GM19397 (cell line): ENCODE data around the gene CPB1.
"Not testable (repeated sequence)": the region's sequence is repeated elsewhere in the genome, so short reads cannot be mapped to it uniquely, and the experiment has no call there.

ENCODE experiments used
- ATAC-seq: cut with Tn5 transposase; IDR thresholded peaks from one replicate; pipeline ENCODE4 v1.9.1; 2021; ENCODE audit warnings: mild to moderate bottlenecking, moderate library complexity; ENCODE audit not compliant: unreplicated experiment

Gene CPB1

GRCh38 chr3:148827585-148827984, at the start of gene CPB1:
Gene CPB1 (plus strand): TSS chr3:148827811. CDS start chr3:148827824, 13 bp downstream.
- no peak for ATAC-seq

DNA sequence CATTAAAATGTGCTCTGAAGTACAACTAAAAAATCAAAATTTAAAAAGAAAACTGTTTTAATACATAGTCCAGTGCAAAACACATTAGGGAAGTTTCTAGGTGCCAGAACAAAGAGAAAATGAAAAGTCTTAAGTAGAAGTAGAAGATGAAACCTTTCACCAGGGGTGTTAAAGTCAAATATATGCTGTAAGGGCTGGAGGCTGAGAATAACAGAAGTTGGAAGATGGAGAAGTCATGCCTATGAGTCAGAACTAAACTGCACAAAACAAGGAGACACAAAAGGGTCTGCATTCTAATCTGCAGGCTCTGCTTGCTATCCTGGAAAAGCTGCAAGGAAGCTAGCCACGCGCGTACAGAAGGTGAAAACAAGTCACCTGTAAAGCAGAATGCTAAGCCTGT, 48.7 kb upstream of the CPB1 start:
- no peak for ATAC-seq

DNA sequence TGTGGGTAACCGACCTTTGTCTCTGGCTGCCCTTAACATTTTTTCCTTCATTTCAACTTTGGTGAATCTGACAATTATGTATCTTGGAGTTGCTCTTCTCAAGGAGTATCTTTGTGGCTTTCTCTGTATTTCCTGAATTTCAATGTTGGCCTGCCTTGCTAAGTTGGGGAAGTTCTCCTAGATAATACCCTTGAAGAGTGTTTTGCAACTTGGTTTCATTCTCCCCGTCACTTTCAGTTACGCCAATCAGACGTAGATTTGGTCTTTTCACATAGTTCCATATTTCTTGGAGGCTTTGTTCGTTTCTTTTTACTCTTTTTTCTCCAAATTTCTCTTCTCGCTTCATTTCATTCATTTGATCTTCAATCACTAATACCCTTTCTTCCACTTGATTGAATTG, 42.6 kb upstream of the CPB1 start:
- ATAC-seq: not testable (repeated sequence)

GRCh38 chr3:148786159-148786558, 41.5 kb upstream of the CPB1 start:
- ATAC-seq: not testable (repeated sequence)

- no peak for ATAC-seq
These were observed 38.5 kb upstream of the CPB1 start for GRCh38 chr3:148789146-148789545.

- ATAC-seq: no peak
These were observed 37.7 kb upstream of the CPB1 start for GRCh38 chr3:148789906-148790305.

- ATAC-seq: no peak
These were observed 37.2 kb upstream of the CPB1 start for GRCh38 chr3:148790370-148790769.

GRCh38 chr3:148790851-148791735, 36.5 kb upstream of the CPB1 start:
- no peak for ATAC-seq

GRCh38 chr3:148791920-148792319, 35.7 kb upstream of the CPB1 start:
- ATAC-seq: no peak

DNA sequence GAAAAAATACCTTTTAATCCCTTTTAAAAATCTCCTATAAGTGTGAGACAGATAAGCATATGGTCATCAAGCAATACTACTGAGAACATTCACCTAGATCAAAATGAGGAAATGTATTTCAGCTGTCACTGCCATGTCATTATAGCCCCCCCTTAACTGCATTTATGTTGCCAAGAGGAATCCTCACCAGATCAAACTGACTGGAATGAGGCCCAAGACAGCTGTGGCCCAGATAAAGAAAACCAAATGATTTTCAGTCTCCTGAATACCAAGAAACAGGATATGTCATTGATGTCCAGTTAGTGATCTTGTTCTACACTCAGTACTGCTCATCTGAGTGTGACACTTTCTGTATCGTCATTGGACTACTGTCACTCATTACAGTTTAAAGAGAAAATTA, 35.1 kb upstream of the CPB1 start:
- no peak for ATAC-seq

GRCh38 chr3:148796799-148797198, 30.8 kb upstream of the CPB1 start:
- ATAC-seq: no peak

GRCh38 chr3:148797795-148798194, 29.8 kb upstream of the CPB1 start:
- no peak for ATAC-seq

DNA sequence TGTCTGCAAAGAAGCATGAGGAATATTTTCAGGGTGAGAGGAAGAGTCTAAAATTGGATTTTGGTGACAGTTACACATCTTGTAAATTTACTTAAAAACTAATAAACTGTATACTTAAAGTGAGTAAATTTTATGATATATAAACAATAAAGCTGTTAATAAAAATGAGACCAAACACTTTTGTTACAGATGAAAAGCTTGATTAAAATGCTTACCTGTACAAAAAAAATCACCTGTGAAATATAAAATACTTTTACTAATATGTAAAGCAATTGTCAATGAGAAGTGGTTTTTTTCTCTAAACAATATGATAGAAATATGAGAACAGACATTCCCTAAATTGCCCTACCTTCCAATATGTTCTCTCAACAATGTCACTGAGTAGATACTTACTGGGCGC, 27.2 kb upstream of the CPB1 start:
- ATAC-seq: no peak

DNA sequence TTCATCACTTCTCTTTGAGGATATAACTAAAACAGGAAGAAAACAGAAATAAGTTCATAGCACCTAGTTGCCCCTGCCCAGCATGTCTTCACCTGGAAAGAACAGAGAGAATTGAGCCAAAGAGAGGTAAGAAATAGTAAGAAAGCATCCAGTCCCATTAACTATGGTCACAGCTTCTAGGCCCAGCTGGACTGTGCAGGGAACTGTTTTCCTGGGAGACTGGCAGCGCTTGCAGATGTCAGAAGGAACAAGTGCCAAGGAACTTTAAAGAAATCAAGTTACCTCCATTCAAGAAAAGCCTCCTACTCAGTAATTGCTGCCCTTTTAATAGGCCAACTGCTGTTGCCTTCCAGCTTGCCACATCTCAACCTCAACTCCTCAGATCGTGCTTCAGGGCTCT, 17.8 kb upstream of the CPB1 start:
- ATAC-seq: no peak

DNA sequence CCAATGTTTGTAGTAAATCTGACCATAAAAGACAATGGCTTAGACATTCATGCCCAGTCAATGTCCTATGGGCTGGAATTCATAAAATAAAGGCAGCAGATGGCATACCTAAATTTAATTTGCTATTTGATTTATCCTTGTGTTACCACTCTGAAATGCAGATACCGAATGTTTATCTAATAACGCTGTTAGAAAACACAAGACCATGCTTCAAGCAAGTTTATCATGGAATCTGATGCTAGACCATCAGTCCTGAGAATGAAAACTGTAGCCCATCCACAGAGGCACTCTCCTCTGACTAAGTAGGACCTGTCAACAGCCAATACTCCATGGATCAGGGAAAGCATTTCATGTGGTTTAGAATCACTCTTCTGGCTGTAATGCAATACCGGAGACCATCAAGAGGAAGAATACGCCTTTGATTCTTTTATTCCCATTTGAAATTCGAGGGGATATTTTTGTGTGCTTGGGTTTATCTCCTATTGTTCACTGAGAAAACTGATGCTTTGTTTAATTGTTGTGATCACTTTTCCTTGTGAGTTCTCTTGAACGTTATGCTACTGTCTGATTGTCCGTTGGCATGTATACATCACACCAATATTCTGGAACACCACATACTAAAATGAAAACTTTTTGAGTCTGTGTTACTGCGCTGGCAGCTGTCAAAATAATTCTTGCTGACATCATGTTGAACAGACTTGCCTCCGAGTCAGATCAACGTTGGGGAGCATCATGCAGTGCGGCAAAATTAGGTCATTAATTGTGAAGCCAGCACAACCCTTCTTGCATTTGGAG, 12.1 kb upstream of the CPB1 start:
- ATAC-seq: no peak

DNA sequence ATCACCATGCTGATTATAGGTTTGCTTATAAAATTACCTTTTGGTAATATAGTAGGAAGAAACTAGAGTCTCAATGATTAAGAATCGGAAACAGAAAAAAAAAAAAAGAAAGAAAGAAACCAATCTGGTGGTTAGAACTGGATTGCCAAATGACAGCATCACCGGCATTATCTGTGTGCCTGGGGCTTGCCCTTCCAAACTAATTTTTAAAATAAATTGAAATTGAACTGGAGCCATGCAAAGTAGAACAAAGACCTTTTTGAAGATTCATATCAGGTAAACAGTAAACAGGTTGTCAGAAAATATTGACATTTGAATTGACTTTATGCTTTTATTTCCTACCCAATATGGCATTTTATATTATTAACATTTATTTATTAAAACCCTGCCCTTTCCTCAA, 11.2 kb upstream of the CPB1 start:
- no peak for ATAC-seq

DNA sequence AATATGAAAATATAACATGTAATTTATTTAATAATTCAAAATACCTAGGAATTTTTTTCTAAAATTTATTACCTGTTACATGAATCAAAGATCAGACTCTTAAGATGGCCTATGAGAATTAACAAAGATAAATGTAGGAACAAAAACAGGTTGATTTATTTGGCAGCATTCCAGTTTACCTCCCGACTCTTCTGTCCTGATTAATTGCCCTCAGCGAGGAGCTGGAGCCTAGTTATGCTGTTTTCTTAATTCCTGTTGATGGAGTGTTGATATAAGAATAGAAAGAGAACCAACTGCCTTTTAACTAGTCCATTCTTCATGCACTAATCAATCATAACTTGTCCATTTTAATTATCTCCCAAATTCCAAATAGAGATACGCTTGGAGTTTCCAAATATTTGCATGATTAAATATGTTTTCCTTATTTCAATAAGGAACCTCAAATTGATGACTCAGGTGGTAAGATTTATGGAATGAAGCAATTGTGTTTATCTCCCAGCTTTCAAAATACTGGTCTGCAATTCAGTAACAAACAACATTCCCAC, 10.6 kb upstream of the CPB1 start:
- ATAC-seq: no peak

DNA sequence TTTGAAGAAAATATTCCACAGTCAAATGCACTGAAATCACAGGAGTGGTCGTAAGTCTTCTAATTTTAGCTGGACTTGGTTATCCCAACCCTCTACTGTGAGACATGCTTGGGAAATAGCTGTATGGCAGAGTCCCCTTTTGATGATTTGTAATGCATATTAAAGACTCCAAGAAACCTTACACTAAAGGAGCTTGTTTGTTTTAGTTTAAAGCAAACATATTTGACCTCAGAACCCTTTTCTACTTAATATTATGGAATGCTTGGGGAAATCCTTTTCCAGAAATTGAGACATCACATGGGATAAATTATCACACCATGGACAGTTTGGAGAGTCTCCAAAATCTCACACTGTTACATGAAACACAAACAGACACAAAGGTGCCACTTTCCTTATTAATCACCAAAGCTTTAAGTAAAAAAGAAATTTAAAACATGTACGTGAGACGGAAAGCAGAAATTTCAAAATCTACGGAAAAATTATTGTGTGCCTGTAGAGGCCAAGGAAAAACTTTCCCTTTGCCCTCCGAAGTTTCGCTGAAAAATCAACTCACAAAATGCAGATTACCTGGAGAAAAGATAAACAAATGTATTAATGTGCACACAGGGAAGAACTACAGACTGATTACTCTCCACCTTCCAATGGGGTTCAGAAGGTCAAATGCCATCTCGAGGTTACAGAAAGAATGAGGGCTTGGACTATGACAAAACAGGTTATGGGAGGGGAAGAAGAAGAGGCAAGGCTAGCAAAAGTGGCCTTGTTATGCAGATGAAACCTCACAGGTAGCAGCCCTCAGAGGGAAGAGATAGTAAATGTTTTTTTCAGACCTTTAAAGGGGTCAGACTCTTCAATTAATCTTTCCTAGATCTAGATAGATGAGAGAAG, 7.0 kb upstream of the CPB1 start:
- no peak for ATAC-seq

DNA sequence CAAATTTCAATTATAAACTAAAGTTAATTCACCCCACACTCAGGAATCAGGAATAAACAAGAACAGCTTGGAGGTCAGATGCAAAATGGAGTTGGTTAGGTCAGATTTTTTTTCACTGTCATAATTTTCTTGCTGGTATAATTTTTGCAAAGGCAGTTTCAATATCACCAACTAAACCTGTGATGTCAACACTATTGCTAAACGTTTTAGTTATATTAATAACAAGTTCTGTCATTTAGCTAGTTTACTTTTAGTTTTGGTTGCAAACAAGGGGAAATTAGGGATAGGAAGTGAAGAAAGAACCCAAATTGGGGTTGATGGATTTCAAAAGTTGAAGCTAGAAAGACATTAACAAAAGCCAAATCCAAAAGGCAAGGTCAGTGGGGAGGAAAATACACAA, 4.6 kb upstream of the CPB1 start:
- no peak for ATAC-seq

GRCh38 chr3:148825476-148825875, 2.1 kb upstream of the CPB1 start:
- no peak for ATAC-seq
